HCEC 1CT (cell line): ENCODE measurements around the gene PTBP3.
"Not testable (repeated sequence)": the region's sequence is repeated elsewhere in the genome, so short reads cannot be mapped to it uniquely, and the experiment has no call there.

Experiments used
- DNase-seq: peaks from one replicate; pipeline ENCODE4 v3.0.0-alpha.2; 2017

The PTBP3 gene

DNA sequence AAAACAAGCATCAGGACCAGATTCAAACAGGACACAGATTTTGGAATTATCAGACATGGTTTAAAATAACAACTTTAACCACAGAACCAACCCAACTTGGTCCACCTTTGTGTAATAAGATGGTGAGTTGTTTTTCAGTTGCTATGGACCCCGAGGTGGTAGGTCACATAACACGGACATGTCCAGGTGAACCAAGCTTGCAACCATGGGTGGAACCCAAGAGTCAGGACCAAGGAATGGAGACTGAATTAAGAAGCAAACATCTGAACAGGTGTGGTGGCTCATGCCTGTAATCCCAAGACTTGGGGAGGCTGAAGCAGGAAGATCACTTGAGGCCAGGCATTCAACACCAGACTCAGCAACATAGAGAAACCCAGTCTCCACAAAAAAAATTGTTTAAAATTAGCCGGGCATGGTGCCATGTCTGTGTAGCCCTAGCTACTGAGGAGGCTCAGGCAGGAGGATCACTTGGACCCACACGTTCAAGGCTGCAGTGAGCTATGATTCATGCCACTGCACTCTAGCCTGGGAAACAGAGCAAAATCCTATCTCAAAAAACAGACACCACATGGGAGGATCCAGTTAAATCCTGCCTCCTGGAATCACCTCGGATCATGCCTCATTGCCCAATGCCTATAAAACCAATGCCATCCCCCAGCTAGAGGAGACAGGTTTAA lies 10.6 kb downstream of the PTBP3 start:
- no peak for DNase-seq

DNA sequence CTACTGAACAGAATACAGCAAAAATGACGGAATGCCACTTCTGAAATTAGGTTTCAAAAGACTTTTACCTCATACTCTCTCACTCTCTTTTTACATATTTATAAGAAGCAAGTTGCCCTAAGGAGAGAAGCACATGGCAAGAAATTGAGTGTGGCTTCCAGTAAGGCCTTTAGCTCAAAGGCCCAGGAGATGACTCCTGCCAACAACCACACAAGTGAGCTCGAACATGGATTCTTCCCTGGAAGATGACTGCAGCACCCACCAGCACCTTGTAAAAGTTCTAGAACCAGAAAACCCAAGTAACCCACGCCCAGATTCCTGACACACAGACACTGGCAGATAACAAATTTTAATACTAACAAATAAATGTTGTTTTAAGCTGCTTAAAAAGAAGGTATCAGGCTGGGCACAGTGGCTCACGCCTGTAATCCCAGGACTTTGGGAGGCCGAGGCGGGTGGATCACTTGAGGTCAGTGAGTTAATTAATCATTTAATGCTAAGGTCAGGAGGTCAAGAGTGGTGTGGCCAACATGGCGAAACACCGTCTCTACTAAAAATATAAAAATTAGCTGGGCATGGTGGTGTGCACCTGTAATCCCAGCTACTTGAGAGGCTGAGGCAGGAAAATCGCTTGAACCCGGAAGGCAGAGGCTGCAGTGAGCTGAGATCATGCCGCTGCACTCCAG lies 17.0 kb downstream of the PTBP3 start:
- DNase-seq, result no peak

DNA sequence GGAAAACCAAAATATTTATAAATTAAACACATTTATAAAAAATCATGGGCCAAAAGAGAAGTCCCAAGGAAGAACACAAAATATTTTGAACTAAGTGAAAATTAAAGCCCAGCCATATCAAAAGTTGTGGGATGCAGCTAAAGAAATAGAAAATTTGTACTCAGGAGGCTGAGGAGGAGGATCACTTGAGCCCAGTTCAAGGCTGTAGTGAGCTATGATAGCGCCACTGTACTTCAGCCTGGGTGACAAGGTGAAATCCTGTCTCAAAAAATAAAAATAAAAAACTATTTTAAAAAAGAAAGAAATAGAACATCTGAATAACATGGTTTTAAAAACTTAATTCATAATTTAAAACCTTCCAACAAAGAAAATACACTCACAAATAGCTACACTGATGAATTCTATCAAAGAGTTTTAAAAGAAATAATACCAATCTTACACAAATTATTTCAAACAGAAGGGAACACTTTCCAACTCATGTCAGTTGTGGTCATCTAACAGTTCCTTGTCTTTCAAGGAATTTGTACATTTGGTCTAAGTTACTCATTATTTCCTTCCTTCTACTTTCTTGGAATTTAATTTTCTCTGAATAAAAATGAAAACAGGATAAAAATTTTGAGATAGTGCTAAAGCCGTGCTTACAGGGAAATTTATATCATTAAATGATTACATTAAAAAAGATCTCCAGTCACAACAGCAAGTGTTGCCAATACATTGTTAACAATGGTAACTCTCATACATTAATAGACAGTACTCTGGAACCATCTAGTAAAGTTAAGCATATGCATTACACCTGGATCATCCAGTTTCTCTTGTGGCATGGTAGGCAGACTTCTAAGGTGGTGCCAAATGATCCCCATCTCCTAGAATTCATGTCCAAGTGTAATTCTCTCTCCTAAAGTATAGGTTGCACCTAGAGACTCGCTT lies 17.8 kb downstream of the PTBP3 start:
- no peak for DNase-seq

DNA sequence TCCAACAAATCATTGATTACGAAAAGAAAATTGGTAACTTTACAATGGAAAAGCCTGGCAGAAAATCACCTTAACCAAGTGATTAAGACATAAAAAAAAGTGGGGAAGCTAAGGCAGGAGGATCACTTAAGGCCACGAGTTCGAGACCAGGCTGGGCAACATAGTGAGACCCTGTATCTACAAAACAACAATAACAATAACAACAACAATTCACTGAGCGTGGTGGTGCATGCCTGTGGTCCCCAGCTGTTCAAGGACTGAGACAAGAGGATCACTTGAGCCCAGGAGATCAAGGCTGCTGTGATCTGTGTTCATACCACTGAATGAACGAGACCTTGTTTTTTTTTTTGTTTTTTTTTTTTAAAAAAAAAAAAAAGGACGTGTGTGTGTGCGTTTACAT lies 21.3 kb downstream of the PTBP3 start:
- DNase-seq, result no peak

DNA sequence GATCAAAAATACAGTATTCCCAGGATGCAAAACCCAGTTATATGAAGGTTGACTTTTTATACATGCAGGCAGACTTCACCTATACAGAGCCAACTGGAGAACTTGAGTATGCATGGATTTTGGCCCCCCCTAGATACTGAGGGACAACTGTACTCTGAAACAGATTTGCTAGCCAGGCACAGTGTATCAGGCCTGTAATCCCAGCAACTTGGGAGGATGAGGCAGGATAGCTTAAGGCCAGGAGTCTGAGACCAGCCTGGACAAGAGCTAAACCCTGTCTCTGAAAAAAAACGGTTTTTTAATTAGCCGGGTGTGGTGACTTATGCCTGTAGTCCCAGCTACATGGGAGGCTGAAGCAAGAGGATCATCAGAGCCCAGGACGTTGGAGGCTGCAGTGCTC lies 21.9 kb downstream of the PTBP3 start:
- no peak for DNase-seq

DNA sequence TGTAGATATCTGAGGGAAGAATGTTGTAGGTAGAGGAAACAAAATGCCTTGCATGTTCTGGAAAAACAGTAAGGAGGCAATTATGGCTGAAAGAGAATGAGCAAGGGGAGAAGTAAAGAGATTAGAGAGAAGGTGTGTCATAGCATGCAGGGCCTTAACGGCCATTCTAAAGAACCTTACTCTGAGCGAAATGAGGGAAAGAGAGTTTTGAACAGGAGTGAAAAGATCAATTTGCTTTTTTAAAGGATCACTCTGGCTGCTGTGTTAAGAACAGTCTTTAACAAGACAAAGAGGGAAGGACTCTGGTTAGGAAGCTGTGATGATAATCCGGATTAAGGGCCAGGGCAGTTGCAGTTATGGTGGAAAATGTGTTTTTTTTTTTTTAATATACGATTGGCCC lies 22.6 kb downstream of the PTBP3 start:
- DNase-seq, result no peak

DNA sequence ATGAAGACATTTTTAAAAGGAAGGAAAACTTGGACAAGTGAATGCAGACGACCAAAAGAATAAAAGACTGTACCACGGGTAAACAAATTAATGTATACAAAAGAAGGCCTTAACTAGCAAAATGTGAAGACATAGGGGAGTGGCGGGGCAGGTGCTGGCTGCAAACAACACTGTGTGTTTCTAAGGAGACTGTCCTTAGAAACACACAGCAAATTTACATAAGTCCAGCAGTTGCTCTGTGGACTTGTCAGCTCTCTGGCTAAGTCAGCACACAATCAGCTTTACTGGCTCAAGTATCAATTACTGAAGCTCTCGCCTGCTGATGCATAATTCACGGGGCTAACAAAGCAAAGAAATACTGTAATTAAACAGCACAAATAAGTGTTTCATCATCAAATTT lies 24.8 kb downstream of the PTBP3 start:
- no peak for DNase-seq

DNA sequence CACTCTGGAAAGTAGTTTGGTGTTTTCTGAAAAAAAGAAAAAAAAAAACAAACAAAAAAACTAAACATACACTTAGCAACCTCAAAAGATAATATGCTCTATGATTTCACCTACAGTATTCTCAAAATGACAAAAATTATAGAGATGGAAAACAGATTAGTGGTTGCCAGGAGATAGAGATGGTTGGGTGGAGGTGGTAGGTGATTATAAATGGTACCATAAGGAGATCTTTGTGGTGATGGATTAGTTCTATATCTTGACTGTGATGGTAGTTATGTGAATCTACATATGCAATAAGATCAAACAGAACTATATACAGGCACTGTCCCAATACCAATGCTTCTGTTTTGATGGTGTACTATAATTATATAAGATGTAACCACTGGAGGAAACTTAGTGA lies 32.0 kb downstream of the PTBP3 start:
- no peak for DNase-seq

DNA sequence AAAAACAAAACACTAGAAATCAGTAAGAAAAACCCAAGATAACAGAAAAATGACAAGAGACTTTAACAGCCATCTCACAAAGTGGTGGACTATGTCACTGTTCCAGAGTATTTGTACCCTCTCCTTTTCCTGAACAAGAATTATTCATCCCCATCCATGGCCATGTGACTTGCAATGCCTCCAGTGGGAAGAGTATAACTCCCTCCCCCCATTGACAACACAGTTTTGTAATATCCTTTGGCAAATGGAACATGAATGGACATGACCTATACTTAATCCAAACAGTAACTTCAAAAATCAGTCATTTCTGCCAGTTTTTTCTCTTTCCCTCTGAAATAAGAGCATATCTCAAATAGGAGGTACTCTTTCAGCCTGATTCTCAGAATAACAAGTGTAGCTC lies 33.9 kb downstream of the PTBP3 start:
- DNase-seq, result peak; percentile 53

DNA sequence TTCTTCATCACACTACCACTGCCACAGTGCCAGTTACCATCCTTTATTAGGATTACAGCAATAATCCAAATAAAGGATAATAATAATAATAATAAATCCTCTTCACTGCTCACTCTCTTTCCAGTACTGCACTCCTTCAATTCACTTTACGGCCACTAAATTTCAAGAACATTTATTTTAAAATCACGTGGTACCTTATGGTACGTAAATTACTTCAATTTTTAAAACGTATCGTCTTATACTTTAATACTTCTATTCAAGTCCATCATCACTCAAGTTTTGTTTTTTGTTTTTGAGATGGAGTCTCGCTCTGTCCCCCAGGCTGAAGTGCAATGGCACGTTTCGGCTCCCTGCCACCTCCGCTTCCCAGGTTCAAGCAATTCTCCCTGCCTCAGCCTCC lies 36.5 kb downstream of the PTBP3 start:
- DNase-seq, result no peak

DNA sequence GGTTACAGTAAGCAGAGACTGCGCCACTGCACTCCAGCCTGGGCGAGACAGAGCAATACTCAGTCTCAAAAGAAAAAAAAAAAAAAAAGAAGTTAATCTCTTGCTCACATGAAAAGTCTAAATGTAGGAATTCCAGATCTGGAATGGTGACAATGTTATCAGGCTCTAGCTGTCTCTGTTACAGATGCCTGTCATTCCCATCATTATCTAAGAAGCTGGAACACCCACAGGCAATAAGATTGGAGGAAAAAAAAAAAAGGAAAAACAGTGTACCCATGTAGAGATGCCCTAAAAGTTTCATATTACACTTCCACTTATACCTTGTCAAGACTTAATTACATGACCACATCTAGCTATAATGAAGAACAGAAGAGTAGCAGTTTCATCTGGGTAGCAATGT lies 38.2 kb downstream of the PTBP3 start:
- DNase-seq, result no peak

DNA sequence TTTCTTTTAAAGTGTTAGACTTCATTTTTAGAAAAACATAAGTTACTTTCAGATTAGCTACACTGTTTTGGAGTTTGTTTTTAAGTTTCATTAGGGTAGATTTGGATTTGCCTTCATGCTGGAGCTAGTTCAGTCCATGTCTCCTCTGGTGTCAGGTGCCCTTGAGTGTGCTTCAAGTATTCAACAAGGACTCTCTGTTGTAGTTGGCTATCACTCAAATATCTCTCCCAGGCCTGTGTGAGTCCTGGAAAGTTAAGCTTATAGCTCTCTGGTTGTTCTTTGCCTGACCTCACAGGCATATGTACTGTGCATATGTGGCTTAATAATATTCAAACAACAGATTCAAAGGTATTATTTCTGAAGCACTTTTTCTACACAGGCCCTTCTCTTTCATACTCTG lies 45.4 kb downstream of the PTBP3 start:
- DNase-seq, result no peak

DNA sequence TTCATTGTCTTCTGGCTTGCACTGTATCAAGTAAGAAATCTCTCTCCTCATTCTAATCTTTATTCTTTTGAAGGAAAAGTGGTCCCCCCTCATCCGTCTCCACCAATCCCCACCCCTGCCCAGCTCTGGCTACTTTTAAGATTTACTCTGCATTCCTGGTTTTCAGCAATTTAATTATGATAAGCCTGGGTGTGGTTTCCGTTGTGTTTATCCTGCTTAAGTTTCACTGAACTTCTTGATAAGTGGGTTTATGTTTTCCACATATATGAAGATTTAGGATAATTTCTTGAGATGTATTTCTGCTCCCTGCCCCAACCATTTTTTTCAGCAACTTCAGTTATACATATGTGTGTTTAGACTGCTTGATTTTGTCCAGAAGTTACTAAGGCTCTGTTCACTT lies 46.5 kb downstream of the PTBP3 start:
- DNase-seq, result no peak

DNA sequence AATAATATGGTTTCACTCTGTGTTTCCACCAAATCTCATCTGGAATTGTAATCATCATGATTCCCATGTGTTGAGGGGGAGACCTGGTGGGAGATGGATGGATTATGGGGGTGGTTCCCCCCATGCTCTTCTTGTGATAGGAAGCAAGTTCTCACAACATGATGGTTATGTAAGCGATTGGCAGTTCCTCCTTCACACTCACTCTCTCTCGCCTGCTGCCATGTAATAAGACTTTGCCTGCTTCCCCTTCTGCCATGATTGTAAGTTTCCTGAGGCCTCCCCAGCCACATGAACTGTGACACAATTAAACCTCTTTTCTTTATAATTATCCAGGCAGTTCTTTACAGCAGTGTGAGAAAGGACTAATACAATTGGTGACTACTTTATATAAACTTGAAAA lies 48.4 kb downstream of the PTBP3 start:
- DNase-seq, result no peak

DNA sequence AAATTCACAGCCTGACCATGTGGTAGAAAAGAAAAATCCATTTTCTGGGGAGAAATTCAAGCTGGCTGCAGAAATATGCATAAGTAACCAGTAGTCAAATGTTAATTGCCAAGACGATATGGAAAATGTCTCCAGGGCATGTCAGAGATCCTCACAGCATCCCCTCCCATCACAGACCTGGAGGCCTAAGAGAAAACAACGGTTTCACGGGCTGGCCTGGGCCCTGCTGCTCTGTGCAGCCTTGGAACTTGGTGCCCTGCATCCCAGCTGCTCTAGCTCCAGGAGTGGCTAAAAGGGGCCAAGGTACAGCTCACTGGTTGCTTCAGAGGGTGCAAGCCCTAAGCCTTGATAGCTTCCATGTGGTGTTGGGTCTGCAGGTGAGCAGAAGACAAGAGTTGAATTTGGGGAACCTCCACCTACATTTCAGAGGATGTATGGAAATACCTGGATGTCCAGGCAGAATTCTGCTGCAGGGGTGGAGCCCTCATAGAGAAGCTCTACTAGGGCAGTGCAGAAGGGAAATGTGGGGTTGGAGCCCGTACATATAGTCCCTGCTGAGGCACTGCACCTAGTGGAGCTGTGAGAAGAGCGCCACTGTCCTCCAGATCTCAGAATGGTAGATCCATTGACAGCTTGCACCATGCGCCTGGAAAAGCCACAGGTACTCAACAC lies 49.7 kb downstream of the PTBP3 start:
- no peak for DNase-seq

DNA sequence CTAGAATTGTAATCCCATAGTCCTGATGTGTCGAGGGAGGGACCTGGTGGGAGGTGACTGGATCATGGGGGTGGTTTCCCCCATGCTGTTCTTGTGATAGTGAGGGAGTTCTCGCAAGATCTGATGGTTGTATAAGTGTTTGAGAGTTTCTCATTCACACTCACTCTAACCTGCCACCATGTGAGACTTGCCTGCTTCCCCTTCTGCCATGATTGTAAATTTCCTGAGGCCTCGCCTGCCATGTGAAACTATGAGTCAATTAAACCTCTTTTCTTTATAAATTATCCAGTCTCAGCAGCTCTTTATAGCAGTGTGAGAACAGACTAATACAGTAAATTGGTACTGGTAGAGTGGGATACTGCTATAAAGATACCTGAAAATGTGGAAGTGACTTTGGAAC lies 50.6 kb downstream of the PTBP3 start:
- DNase-seq, result not testable (repeated sequence)

DNA sequence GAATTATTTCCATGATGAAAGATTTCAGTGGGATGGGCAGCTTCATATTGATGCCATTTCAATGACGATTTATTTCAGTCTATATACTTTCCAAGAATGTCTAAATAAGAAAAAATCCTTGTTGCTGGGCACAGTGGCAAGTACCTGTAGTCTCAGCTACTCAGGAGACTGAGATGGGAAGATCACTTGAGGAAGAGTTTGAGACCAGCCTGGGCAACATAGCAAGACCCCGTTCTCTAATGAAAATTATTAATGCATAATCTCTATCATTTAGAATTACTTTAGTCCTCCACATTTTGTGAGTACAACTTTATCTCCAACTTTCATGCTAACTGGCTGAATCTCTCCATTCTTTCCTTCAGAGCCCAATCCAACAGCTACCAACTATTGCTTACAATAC lies 52.5 kb downstream of the PTBP3 start:
- DNase-seq, result no peak

DNA sequence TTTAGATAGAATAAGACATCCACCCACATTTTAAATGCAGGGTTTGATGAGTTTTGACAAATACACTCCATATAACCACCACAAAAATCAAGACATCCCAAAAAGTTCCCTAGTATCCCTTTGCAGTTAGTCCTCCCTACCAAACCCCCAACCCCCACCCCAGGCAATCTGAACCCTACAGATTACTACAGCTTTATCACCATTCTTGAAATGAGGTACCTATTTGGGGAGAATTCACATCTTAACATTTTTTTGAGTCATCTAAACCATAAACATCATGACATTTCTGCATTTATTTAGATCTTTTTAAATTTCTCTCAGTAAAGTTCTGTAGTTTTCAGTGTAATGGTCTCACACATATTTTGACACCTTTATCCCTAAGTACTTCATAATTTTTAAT lies 53.9 kb downstream of the PTBP3 start:
- DNase-seq, result no peak

DNA sequence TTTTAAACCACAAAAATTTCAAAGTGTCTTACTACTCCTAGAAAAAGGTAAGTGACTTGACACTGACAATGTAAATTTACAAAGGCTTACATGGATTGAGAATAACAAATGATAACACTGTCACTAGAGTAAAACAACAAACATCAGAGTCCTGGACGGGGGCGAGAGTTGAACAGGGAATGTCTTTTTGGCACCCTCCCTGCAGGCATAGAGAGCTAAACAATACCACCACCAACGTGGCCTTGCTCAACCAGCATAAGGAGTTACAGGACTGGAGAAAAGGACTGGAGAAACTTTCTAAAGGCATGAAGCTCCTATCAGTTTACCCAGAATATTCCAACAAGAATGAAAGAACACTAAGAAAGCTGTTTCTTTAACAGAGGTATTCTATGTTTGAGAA lies 55.3 kb downstream of the PTBP3 start:
- no peak for DNase-seq

DNA sequence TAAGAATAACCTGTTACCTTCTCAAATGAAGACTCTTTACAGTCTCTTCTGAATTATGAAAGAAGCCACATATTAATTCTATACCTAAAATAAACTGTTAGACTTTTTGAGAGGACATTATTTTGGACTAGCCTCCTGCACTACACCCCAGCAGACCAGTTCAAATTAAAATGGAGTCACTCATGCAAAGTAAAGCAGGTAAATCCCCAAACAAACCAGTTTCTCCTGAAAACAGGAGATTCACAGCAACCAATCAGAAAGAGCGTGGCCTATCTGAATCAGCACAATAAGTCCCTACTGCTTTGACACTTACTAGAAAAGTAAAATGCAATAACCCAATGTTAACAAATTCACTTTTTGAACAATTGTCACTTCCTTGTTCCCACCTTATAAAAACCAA lies 58.8 kb downstream of the PTBP3 start:
- DNase-seq, result no peak

DNA sequence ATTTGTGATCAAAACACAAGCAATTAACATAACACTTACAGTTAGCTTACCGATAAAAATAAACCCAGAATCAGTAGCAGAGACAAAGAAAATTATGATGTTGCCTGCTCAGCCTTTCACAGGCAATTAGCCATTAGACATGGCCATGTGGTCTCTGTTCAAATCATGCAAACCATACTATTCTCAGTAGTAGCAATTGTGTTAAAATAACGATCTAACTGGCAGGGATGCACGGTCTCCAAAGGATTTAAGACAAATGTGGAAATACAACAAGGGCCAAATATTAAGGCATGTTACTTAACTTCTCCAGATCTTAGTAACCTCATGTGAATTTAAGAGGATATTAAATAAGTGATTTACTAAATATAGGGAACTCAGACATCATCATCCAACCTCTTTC lies 59.5 kb downstream of the PTBP3 start:
- DNase-seq, result no peak

DNA sequence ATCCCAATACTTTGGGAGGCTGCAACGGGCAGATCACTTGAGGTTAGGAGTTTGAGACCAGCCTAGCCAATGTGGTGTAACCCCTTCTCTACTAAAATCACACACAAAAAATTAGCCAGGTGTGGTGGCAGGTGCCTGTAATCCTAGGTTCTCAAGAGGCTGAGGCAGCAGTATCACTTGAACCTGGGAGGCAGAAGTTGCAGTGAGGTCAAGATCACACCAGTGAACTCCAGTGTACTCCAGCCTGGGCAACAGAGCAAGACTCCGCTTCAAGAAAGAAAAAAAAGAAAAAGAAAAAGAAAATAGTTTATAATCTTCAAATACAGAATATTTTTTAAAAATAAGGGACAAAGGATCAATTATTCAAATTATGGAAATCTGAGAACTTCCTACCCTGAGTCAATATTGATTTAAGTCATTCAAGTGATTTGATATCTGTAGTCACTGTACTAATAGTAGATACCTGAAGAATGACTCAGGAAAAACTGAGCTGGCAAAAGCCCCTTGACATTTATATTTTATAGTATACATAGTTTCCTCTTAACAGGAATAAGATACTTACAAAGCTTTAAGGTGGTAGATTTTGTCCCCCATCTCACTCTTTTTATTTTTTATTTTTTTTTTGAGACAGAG lies 61.8 kb downstream of the PTBP3 start:
- peak; percentile 28 for DNase-seq

DNA sequence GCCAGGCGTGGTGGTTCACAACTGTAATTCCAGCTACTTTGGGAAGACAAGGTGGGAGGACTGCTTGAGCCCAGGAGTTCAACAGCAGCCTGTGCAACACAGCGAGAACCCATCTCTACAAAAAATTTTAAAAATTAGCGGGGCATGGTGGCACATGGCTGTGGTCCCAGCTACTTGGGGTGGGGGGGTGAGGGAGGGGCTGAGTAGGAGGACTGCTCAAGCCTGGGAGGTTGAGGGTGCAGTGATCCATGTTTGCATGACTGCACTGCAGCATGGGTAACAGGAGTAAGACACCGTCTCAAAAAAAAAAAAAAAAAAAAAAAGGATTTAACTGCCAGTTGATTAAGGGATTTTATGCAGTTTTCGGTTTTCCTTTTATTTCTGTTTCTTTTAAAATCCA lies 65.0 kb downstream of the PTBP3 start:
- DNase-seq, result no peak
